HEK293T (cell line): ENCODE results near the gene ANXA2.

Source experiments
- ARNT ChIP-seq: fragments of 450-650 bp; IDR thresholded peaks from 2 replicates; pipeline ENCODE4 v1.6.1; 2017; ENCODE audit warnings: mild to moderate bottlenecking
- ELF4 ChIP-seq: fragments of 450-650 bp; IDR thresholded peaks from 2 replicates; pipeline ENCODE4 v1.6.1; 2017; ENCODE audit warnings: antibody characterized with exemption
- FOXA1 ChIP-seq: fragments of 450-650 bp; IDR thresholded peaks from 2 replicates; pipeline ENCODE4 v1.6.1; 2016; ENCODE audit warnings: mild to moderate bottlenecking
- FOXK2 ChIP-seq: fragments of 450-650 bp; IDR thresholded peaks from 2 replicates; pipeline ENCODE4 v1.6.1; 2016; ENCODE audit warnings: mild to moderate bottlenecking
- FOXM1 ChIP-seq: fragments of 450-650 bp; IDR thresholded peaks from 2 replicates; pipeline ENCODE4 v1.6.1; 2017; ENCODE audit warnings: mild to moderate bottlenecking, borderline replicate concordance
- HDGF ChIP-seq: fragments of 450-650 bp; IDR thresholded peaks from 2 replicates; pipeline ENCODE4 v1.6.1; 2017; ENCODE audit warnings: antibody characterized with exemption, borderline replicate concordance
- L3MBTL2 ChIP-seq: fragments of 450-650 bp; conservative IDR thresholded peaks from 2 replicates; pipeline ENCODE4 v1.6.1; 2016; ENCODE audit warnings: mild to moderate bottlenecking
- LEF1 ChIP-seq: fragments of 450-650 bp; IDR thresholded peaks from 2 replicates; pipeline ENCODE4 v1.6.1; 2017; ENCODE audit warnings: mild to moderate bottlenecking, borderline replicate concordance
- NFRKB ChIP-seq: fragments of 450-650 bp; IDR thresholded peaks from 2 replicates; pipeline ENCODE4 v1.6.1; 2016; ENCODE audit warnings: mild to moderate bottlenecking, moderate library complexity
- SP1 ChIP-seq: fragments of 450-650 bp; IDR thresholded peaks from 2 replicates; pipeline ENCODE4 v1.6.1; 2017
- SUZ12 ChIP-seq: fragments of 450-650 bp; IDR thresholded peaks from 2 replicates; pipeline ENCODE4 v1.6.1; 2016; ENCODE audit warnings: mild to moderate bottlenecking
- TARDBP ChIP-seq: fragments of 450-650 bp; IDR thresholded peaks from 2 replicates; pipeline ENCODE4 v1.6.1; 2016
- ZNF384 ChIP-seq: fragments of 450-650 bp; IDR thresholded peaks from 2 replicates; pipeline ENCODE4 v1.6.1; 2016

DNA sequence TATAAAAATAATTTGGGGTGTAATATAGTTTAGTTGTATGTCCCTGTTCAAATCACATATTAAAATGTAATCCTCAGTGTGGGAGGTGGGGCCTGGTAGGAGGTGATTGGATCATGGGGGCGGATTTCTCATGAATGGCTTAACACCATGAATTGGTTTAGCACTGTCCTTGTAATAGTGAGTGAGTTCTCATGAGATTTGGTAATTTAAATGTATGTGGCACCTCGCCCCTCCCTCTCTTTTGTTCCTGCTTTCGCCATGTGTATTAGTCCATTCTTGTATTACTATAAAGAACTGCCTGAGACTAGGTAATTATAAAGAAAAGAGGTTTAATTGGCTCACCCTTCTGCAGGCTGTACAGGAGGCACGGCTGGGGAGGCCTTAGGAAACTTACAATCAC, 83.9 kb downstream of the ANXA2 start:
- TF ChIP-seq ZNF384 (no peak), L3MBTL2 (no peak), NFRKB (no peak), ARNT (no peak), ELF4 (no peak), SUZ12 (no peak), LEF1 (no peak), FOXM1 (no peak), FOXA1 (no peak), FOXK2 (no peak), SP1 (no peak), HDGF (no peak), TARDBP (no peak)
